Lower leg skin (tissue), 4 donors: ENCODE data around the gene PORCN. TPM values are rescaled to one million over a fixed set of nuclear protein-coding genes. Genes with fewer than 3 reads are reported as not detected.

Experiments used
- DNase-seq, 2 donors: peaks; one replicate each; pipeline ENCODE4 v3.0.0-alpha.2; 2019; ENCODE audit warnings: low spot score in 2 of 2
- H3K4me3 ChIP-seq: fragments of 200-600 bp; sonication (generic); 2 replicates; pipeline ENCODE4 v1.5.1; 2017; ENCODE audit warnings: mild to moderate bottlenecking, low read depth; ENCODE audit not compliant: poor library complexity, severe bottlenecking
- CTCF ChIP-seq, 3 donors: fragments of 450-650 bp; IDR thresholded peaks; one replicate each; pipeline ENCODE4 v1.5.1; 2016; ENCODE audit warnings: antibody characterized with exemption in 3 of 3, mild to moderate bottlenecking in 3 of 3, moderate library complexity in 2 of 3
- POLR2A ChIP-seq, 2 donors: fragments of 450-650 bp; IDR thresholded peaks; one replicate each; pipeline ENCODE4 v1.6.1; 2016 to 2017; ENCODE audit warnings: antibody characterized with exemption in 2 of 2, mild to moderate bottlenecking in 1 of 2, moderate library complexity in 1 of 2
- WGBS, 2 donors: methylation state at CpG; one replicate each; pipeline ENCODE4 v1.1.5; 2018; 5-methylcytosine and 5-hydroxymethylcytosine counted together
- intact Hi-C: fragments of 100-400 bp; cut with DNase I; formaldehyde crosslinking; loops from one replicate; pipeline ENCODE4 v1.15.0; 2023; ENCODE audit warnings: low total_unique reads
- total RNA-seq, 4 donors: library from RNA; depleted of rRNA; stranded (reverse); fragments of >200 nt; gene quantifications; one replicate each; pipeline ENCODE4 v1.1.0, GENCODE V29; 2016

The PORCN gene
- total RNA-seq: 10 to 100 TPM; 18.6 to 32.0 (median 23.2) TPM

GRCh38 chrX:48508400-48509244 lies at the start of gene PORCN:
Gene PORCN (plus strand): TSS chrX:48508992. CDS start chrX:48509821, 829 bp downstream.
- intact Hi-C loops: no loop called here
- peak within 1 kb of the TSS; percentile 45 for H3K4me3 ChIP-seq
- WGBS, 2 donors: 1 to 41% methylated on average over 28 to 63 of the region's 65 CpGs
- peak; percentile 72 to 96 for DNase-seq
- TF ChIP-seq POLR2A (IDR thresholded peaks at IDR 0.05) (no peak), CTCF (IDR thresholded peaks at IDR 0.05) (no peak)

GRCh38 chrX:48459483-48459882 lies 49.3 kb upstream of the PORCN start:
- H3K4me3 ChIP-seq: no peak overlapping the region
- no peak for TF ChIP-seq POLR2A (IDR thresholded peaks at IDR 0.05)
- peak in 1 of 2 donors; percentile 34 for DNase-seq
- 93 to 100% methylated on average over 3 to 6 of the region's 6 CpGs for WGBS, 2 donors
- intact Hi-C loops: no loop called here

DNA sequence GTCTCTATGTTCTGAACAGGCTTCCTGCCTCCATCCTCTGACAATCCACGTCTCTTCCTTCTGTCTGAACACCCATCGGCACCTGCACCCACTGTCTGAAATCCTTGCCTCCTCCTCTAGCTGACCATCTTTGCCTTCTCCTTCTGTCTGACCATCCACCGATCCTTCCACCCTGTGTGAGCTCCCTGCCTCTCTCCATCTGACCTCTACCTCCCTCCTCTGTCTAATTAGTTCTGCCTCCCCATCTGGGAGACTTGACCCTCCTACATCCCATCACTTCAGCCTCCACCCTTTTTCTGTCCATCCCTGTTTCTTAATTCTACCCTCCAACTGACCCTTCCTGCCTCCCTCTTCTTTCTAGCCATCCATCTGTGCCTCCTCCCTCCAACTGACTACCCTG lies 48.8 kb upstream of the PORCN start:
- intact Hi-C loops: no loop called here
- TF ChIP-seq CTCF (IDR thresholded peaks at IDR 0.05): no peak
- TF ChIP-seq POLR2A (IDR thresholded peaks at IDR 0.05): no peak
- peak in 1 of 2 donors; percentile 10 for DNase-seq
- WGBS, 2 donors: 85 to 94% methylated on average over 3 of the region's 3 CpGs
- no peak overlapping the region for H3K4me3 ChIP-seq

DNA sequence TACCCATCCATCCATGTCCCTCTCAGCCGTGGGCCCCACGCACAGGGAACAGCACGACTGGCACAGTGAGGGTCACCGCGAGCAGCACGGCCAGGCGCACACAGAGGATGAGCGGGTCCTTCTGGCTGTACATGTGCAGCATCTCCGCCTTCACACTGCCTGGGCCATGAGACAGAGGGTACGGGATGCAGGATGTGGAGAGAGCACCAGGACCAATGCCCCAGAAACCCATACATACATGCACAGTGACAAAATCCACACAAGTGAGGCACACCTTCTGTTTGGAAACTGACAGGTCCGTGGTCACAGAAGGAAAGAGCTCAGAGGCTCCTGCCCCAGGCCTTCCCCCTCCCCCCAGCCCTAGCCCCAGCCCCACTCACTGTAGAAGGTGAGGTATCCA lies 48.2 kb upstream of the PORCN start:
- 92 to 99% methylated on average over 8 to 11 of the region's 11 CpGs for WGBS, 2 donors
- DNase-seq: peak in 1 of 2 donors; percentile 68
- intact Hi-C loops: no loop called here
- H3K4me3 ChIP-seq: no peak overlapping the region
- no peak for TF ChIP-seq CTCF (IDR thresholded peaks at IDR 0.05)
- TF ChIP-seq POLR2A (IDR thresholded peaks at IDR 0.05): no peak

DNA sequence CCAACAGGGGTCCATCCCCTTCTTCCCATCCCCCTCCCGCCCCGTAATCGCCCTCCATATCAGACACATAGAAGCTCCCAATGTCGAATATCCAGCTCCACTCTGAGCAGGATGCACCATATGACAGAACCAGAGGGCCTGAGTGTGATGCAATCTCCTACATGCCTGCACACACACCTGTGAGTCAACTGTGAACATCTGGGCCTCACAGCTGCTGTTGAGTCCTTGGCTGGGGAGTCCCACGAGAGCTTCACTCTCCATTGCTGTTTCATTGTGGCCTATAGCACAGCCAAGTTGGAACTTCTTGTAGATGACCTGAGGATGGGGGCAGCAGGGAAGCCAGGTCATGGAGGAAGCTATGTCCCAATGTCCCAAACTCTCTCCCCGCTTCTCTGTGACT lies 47.0 kb upstream of the PORCN start:
- WGBS, 2 donors: 71 to 72% methylated on average over 2 to 6 of the region's 6 CpGs
- TF ChIP-seq CTCF (IDR thresholded peaks at IDR 0.05) (no peak), POLR2A (IDR thresholded peaks at IDR 0.05) (no peak)
- peak in 1 of 2 donors; percentile 36 for DNase-seq
- intact Hi-C loops: no loop called here
- no peak overlapping the region for H3K4me3 ChIP-seq

- no peak overlapping the region for H3K4me3 ChIP-seq
- no peak for DNase-seq
- no peak for TF ChIP-seq CTCF (IDR thresholded peaks at IDR 0.05)
- TF ChIP-seq POLR2A (IDR thresholded peaks at IDR 0.05): no peak
- WGBS, 2 donors: 18 to 53% methylated on average over 5 to 10 of the region's 10 CpGs
- intact Hi-C loops: no loop called here
Measured at GRCh38 chrX:48465336-48465933, 43.4 kb upstream of the PORCN start.
